ENCODE results near the gene CHD9.
"Not testable (repeated sequence)": the region's sequence is repeated elsewhere in the genome, so short reads cannot be mapped to it uniquely, and the experiment has no call there.

Gene CHD9

DNA sequence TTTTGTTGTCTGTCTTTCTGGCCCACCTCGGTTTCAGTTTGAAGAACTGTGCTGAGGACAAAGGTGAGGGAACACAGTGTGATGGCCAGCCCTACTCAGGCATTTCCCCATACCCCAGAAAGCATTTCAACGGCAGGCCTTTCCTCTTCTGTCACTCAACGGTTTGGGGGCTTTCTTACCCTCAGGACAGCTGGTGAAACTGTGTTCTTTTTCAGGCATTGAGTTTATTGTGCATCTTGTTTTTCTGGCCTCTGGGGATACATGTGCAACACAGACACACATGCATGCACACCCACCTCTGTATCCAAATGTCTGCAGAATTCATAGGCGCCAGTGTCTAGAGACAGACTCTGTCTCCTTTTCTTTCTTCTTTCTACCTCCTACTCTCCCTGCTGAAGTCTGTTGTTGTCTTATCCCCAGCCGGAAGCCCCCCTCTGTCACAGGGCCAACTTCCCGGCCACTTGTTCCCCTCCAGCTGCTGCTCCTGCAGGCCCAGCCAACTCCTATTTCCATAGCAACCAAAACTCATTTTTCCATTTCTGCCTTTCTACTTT lies 17.0 kb downstream of the CHD9 start:
- TF ChIP-seq, protein P1, sequence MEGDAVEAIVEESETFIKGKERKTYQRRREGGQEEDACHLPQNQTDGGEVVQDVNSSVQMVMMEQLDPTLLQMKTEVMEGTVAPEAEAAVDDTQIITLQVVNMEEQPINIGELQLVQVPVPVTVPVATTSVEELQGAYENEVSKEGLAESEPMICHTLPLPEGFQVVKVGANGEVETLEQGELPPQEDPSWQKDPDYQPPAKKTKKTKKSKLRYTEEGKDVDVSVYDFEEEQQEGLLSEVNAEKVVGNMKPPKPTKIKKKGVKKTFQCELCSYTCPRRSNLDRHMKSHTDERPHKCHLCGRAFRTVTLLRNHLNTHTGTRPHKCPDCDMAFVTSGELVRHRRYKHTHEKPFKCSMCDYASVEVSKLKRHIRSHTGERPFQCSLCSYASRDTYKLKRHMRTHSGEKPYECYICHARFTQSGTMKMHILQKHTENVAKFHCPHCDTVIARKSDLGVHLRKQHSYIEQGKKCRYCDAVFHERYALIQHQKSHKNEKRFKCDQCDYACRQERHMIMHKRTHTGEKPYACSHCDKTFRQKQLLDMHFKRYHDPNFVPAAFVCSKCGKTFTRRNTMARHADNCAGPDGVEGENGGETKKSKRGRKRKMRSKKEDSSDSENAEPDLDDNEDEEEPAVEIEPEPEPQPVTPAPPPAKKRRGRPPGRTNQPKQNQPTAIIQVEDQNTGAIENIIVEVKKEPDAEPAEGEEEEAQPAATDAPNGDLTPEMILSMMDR (conservative IDR thresholded peaks at IDR 0.05) = no peak
- no peak for TF ChIP-seq ZFX (IDR thresholded peaks at IDR 0.05)
- no peak overlapping the region for H3K27ac ChIP-seq

DNA sequence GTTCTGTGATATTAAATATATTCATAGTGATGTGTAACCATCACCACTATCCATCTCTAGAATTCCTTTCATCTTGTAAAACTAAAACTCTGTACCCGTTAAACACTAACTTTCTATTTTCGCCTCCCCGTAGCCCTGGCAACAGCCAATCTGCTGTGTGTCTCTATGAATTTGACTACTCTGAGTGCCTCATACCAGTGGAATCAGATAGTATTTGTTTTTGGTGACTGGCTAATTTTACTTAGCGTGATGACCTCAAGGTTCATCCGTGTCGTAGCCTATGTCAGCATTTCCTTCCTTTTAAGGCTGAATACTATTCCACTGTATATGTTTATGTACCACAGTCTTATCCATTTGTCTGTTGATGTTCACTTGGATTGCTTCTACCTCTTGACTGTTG lies 18.2 kb downstream of the CHD9 start:
- TF ChIP-seq, protein P1 (conservative IDR thresholded peaks at IDR 0.05) = no peak
- TF ChIP-seq ZFX (IDR thresholded peaks at IDR 0.05) = no peak
- no peak overlapping the region for H3K27ac ChIP-seq

DNA sequence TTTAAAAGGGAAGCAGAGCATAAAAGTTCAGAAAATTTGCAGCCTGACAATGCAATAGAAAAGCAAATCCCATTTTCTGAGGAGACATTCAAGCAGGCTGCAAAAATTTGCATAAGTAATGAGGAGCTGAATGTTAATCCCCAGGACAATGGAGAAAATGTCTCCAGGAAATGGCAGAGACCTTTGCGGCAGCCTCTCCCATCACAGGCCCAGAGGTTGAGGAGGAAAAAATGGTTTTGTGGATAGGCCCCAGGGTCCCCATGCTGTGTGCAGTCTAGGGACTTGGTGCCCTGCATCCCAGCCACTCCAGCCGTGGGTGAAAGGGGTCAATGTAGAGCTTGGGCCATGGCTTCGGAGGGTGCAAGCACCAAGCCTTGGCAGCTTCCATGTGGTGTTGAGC lies 19.5 kb downstream of the CHD9 start:
- H3K27ac ChIP-seq = not testable (repeated sequence)

DNA sequence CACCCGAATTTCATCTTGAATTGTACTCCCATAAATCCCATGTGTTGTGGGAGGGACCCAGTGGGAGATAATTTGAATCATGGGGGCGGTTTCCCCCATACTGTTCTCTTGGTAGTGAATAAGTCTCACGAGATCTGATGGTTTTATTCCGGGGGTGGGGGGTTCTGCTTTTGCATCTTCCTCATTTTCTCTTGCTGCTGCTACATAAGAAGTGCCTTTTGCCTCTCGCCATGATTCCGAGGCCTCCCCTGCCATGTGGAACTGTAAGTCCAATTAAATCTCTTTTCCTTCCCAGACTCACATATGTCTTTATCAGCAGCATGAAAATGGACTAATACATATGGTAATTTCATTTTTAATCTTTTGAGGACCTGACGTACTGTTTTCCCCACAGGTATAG lies 20.7 kb downstream of the CHD9 start:
- not testable (repeated sequence) for H3K27ac ChIP-seq

DNA sequence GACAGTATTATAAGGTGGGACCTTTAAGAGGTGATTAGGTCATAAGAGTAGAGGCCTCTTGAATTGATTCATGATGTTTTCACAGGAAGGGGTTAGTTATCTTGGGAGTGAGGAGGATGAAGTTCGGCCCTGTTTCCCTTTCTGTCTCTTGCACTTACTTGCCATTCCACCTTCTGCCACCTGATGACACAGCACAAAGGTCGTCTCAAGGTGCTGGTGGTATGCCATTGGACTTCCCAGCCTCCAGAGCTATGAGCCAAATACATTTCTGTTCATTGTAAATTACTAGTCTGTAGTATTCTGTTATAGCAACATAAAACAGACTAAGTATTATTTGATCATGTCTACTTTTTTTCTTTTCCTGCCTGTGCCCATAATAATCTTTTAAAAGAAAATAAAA lies 23.5 kb downstream of the CHD9 start:
- H3K27ac ChIP-seq = no peak overlapping the region
- TF ChIP-seq, protein P1 (conservative IDR thresholded peaks at IDR 0.05) = no peak
- TF ChIP-seq ZFX (IDR thresholded peaks at IDR 0.05) = no peak

DNA sequence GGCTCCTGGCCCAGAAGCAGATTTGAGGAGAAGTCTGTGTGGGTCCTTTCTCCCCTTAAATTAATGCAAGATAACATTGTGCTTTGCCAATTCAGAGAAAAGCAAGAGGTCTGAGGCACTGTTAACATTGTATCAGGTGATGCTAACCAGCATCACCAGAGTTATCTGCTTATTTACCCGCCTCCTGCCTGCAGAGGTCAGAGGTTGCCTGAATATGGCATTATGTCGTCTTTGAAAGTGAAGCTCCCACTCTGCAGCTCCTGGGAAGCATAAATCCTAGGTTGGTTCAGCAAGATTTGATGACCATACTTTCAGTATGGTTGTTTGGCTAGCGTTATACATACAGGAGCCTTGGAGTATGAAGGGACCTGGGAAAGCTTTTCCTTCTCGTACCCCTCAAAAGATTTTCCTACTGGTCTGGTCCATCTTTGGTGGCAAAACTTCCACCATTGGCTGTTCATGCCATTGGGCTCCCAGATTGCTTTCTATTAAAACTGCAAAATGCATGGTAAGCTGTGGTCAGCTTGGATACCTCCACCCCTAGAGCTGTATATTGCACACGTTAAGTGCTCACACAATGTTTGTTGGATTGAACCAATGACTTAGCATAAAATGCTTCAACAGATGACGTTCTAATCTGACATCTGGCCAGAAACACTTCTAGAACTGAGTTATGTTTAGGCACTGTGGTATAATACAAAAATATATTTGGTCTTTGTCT lies 24.1 kb downstream of the CHD9 start:
- no peak overlapping the region for H3K27ac ChIP-seq
- TF ChIP-seq ZFX (IDR thresholded peaks at IDR 0.05) = no peak
- TF ChIP-seq, protein P1 (conservative IDR thresholded peaks at IDR 0.05) = no peak

DNA sequence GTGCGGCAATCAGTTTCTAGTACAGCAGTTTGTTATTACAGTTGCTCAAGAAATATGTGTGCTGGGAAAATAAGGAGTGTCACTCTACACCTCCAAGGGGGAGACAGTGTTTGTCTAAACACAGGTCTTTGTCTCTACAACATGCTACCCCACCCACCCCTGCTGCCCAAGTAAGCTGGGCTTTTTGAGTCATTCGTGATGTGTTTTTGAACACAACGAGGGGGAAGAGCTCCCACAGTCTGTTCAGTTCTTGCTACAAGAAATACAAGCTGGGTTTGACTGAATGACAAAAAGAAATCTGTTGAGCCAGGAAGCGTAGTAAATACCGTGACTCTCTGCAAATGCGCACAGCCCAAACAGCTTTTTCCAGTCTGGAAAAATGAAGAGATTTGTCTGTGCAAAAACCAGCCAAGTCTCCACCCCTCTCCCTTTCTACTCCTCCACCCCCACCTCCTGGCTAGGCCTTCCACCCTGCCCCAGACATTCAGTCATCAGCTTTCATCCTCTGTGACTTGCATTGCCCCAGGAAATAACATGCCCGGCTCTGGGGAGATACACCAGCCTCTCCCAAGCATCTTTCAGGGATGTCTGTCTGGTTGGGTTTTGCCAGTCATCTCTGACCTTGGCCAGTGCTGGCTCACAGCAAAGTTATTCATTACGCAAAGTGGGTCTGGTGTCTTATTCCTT lies 25.7 kb downstream of the CHD9 start:
- TF ChIP-seq, protein P1 (conservative IDR thresholded peaks at IDR 0.05) = no peak
- no peak for TF ChIP-seq ZFX (IDR thresholded peaks at IDR 0.05)
- peak overlapping the region; percentile 8 for H3K27ac ChIP-seq

DNA sequence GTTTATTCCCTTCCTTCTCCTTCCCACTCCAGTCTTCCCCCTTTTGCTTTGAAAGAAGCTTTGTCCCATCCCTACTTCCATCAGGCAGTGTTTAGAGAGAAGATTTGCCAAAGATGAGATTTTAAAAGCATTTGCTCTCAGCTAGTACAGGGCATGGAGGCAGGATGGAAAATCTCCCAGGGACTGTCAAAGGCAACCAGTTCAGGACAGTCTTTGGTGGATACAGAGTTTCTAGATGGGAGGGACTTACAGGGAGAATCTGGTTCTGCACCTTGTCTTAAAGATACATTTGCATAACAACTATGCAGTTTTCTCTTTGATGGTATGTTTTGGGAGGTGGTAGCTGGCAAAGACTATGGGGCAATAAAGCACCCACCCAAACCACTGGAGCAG lies 26.2 kb downstream of the CHD9 start:
- TF ChIP-seq, protein P1 (conservative IDR thresholded peaks at IDR 0.05) = no peak
- TF ChIP-seq ZFX (IDR thresholded peaks at IDR 0.05) = no peak
- peak overlapping the region; percentile 8 for H3K27ac ChIP-seq

Data from C4-2B (cell line).